Chondrocyte (in vitro differentiated cells): ENCODE results near the gene ASXL1. TPM values are rescaled to one million over a fixed set of nuclear protein-coding genes. Genes with fewer than 3 reads are reported as not detected.

ENCODE experiments used
- DNase-seq: peaks from one replicate; pipeline ENCODE4 v3.0.0; 2021; ENCODE audit warnings: mixed read lengths, low spot score
- H3K27ac Mint-ChIP-seq: one replicate; pipeline ENCODE4 v1.8.0; 2021; ENCODE audit warnings: mild to moderate bottlenecking, moderate library complexity, mixed read lengths; ENCODE audit not compliant: unreplicated experiment
- H3K27me3 Mint-ChIP-seq: 2 replicates; pipeline ENCODE4 v1.8.0; 2021; ENCODE audit warnings: low read depth, mixed read lengths
- H3K36me3 Mint-ChIP-seq: 2 replicates; pipeline ENCODE4 v1.8.0; 2021; ENCODE audit warnings: low read depth, mixed read lengths
- H3K4me1 Mint-ChIP-seq: 2 replicates; pipeline ENCODE4 v1.8.0; 2021; ENCODE audit warnings: low read depth, mild to moderate bottlenecking, mixed read lengths
- H3K4me3 Mint-ChIP-seq: one replicate; pipeline ENCODE4 v1.8.0; 2021; ENCODE audit warnings: mild to moderate bottlenecking, moderate library complexity, mixed read lengths; ENCODE audit not compliant: unreplicated experiment
- H3K9me3 Mint-ChIP-seq: 2 replicates; pipeline ENCODE4 v1.8.0; 2021; ENCODE audit warnings: low read depth, mixed read lengths
- total RNA-seq: library from RNA; stranded (reverse); gene quantifications from 3 replicates; pipeline ENCODE4 v1.2.1, GENCODE V29; 2021
- TF ChIP-seq, protein P1 (sequence below): fragments of 200-600 bp; sonication (generic); IDR thresholded peaks from 2 replicates; pipeline ENCODE4 v1.5.0; 2021; ENCODE audit warnings: antibody characterized with exemption, mild to moderate bottlenecking, moderate library complexity

Gene ASXL1
- total RNA-seq, 1 donor from 2014 or later = 92.6 TPM

- Mint-ChIP-seq H3K36me3 (peaks cover 20% of the 10 kb centered on the region), H3K4me3 (no peak overlapping the region), H3K27me3 (no peaks in the 10 kb centered on the region), H3K27ac (peak overlapping the region; percentile 87), H3K9me3 (no peaks in the 10 kb centered on the region), H3K4me1 (peaks cover 33% of the 10 kb centered on the region)
- DNase-seq = no peak
- TF ChIP-seq, protein P1, sequence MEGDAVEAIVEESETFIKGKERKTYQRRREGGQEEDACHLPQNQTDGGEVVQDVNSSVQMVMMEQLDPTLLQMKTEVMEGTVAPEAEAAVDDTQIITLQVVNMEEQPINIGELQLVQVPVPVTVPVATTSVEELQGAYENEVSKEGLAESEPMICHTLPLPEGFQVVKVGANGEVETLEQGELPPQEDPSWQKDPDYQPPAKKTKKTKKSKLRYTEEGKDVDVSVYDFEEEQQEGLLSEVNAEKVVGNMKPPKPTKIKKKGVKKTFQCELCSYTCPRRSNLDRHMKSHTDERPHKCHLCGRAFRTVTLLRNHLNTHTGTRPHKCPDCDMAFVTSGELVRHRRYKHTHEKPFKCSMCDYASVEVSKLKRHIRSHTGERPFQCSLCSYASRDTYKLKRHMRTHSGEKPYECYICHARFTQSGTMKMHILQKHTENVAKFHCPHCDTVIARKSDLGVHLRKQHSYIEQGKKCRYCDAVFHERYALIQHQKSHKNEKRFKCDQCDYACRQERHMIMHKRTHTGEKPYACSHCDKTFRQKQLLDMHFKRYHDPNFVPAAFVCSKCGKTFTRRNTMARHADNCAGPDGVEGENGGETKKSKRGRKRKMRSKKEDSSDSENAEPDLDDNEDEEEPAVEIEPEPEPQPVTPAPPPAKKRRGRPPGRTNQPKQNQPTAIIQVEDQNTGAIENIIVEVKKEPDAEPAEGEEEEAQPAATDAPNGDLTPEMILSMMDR = no peak
Observed at GRCh38 chr20:32332614-32333013, 25.5 kb upstream of the ASXL1 start.

GRCh38 chr20:32333181-32333987, 24.7 kb upstream of the ASXL1 start:
- H3K9me3 Mint-ChIP-seq = no peaks in the 10 kb centered on the region
- no peak for DNase-seq
- peaks cover 20% of the 10 kb centered on the region for H3K36me3 Mint-ChIP-seq
- peaks cover 32% of the 10 kb centered on the region for H3K4me1 Mint-ChIP-seq
- no peak overlapping the region for H3K4me3 Mint-ChIP-seq
- TF ChIP-seq, protein P1 = no peak
- H3K27ac Mint-ChIP-seq = peak overlapping the region; percentile 87
- H3K27me3 Mint-ChIP-seq = no peaks in the 10 kb centered on the region

GRCh38 chr20:32333988-32334885, 23.9 kb upstream of the ASXL1 start:
- Mint-ChIP-seq H3K4me1 (peaks cover 32% of the 10 kb centered on the region), H3K9me3 (no peaks in the 10 kb centered on the region), H3K27me3 (no peaks in the 10 kb centered on the region), H3K36me3 (peaks cover 17% of the 10 kb centered on the region), H3K4me3 (no peak overlapping the region), H3K27ac (peak overlapping the region; percentile 33)
- no peak for DNase-seq
- TF ChIP-seq, protein P1 = no peak

DNA sequence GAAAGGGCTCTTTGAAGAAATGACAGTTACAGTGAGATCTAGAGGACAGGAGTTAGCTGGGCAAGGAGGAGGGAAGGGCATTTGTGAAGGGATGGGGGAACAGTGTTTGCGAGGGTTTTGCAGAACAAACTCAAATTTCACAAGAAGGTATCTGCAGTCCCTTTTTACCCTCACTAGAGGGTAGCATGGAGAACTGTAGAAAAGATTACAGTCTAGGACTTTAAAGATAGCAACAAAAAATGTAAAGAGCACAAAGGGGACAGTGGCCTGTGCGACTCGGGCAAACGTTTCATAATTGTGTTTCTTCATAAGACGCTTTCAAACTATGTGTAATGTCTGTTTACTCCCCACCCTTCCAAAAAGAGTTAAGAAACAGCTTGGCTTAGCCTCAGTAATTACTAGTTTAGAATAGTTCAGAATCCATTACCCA, 21.2 kb upstream of the ASXL1 start:
- Mint-ChIP-seq H3K4me1 (peaks cover 24% of the 10 kb centered on the region), H3K4me3 (no peak overlapping the region), H3K27ac (no peak overlapping the region), H3K36me3 (peaks cover 9% of the 10 kb centered on the region), H3K9me3 (no peaks in the 10 kb centered on the region), H3K27me3 (no peaks in the 10 kb centered on the region)
- TF ChIP-seq, protein P1 = peak; percentile 85
- DNase-seq = no peak

GRCh38 chr20:32337937-32338661, 20.0 kb upstream of the ASXL1 start:
- no peaks in the 10 kb centered on the region for H3K9me3 Mint-ChIP-seq
- no peak for DNase-seq
- peaks cover 3% of the 10 kb centered on the region for H3K36me3 Mint-ChIP-seq
- no peak overlapping the region for H3K4me3 Mint-ChIP-seq
- TF ChIP-seq, protein P1 = no peak
- H3K27ac Mint-ChIP-seq = no peak overlapping the region
- peaks cover 19% of the 10 kb centered on the region for H3K4me1 Mint-ChIP-seq
- H3K27me3 Mint-ChIP-seq = no peaks in the 10 kb centered on the region
